Measurements from ENCODE around the gene ABT1. TPM values are rescaled to one million over a fixed set of nuclear protein-coding genes. Genes with fewer than 3 reads are reported as not detected.

Gene ABT1
- total RNA-seq, 1 donor from 2014 or later: 21.4 TPM

DNA sequence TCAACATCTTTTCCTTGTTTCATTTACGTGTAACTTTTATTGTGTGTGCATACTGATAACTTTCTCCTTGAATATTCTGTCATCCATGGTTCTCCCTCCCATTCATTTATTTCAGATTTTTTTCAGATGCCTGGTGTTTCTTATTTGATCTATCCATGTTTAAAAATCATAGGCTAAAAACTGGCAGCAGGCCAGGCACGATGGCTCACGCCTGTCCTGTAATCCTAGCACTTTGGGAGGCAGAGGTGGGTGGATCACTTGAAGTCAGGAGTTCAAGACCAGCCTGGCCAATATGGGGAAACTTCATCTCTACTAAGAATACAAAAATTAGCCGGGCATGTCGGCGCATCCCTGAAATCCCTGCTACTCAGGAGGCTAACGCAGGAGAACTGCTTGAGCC lies 31.1 kb downstream of the ABT1 start:
- Mint-ChIP-seq H3K27me3 (no peaks in the 10 kb centered on the region), H3K4me1 (ENCODE audit: unreplicated experiment) (no peaks in the 10 kb centered on the region), H3K9me3 (peaks cover 7% of the 10 kb centered on the region), H3K36me3 (no peaks in the 10 kb centered on the region), H3K27ac (no peak overlapping the region), H3K4me3 (no peak overlapping the region)
- DNase-seq (ENCODE audit: extremely low spot score, unreplicated experiment): no peak
- TF ChIP-seq, protein P1, sequence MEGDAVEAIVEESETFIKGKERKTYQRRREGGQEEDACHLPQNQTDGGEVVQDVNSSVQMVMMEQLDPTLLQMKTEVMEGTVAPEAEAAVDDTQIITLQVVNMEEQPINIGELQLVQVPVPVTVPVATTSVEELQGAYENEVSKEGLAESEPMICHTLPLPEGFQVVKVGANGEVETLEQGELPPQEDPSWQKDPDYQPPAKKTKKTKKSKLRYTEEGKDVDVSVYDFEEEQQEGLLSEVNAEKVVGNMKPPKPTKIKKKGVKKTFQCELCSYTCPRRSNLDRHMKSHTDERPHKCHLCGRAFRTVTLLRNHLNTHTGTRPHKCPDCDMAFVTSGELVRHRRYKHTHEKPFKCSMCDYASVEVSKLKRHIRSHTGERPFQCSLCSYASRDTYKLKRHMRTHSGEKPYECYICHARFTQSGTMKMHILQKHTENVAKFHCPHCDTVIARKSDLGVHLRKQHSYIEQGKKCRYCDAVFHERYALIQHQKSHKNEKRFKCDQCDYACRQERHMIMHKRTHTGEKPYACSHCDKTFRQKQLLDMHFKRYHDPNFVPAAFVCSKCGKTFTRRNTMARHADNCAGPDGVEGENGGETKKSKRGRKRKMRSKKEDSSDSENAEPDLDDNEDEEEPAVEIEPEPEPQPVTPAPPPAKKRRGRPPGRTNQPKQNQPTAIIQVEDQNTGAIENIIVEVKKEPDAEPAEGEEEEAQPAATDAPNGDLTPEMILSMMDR (conservative IDR thresholded peaks at IDR 0.05): no peak

DNA sequence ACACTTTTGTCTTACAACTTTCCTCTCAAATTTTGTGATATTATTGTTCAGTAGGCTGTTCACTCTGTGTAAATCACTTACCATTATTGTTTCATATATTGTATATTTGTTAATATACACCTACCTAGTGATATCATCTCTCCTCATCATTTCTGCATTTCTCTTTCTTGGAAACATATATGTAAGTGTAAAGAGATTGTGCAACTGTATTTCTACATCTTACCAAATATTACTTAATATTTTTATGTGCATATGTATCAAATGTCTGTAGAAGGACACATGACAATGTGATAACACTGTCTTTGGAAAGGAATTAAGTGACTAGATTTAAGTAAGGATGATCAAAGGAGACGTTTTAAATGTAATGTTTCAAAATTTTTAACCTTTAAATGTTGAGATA lies 32.6 kb downstream of the ABT1 start:
- Mint-ChIP-seq H3K9me3 (peaks cover 6% of the 10 kb centered on the region), H3K36me3 (peaks cover 11% of the 10 kb centered on the region)

DNA sequence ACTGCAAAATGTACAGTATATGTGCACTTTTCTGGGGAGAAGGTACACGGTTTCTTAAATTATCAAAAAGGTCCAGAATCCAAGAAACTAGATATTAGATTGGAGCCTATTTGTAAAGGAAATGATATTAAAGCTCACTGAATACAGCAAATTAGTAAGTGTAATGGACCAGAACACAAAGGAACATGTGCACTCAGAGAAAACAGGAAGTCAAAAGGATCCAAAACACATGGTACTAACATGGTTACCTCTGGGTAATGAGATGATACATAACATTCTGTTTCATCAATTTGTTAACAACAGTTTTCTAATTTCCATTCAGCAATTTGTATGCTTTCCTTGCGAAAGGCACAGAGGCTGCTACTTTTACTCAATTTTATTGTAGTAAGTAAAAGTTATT lies 44.1 kb downstream of the ABT1 start:
- TF ChIP-seq, protein P1 (conservative IDR thresholded peaks at IDR 0.05): no peak
- Mint-ChIP-seq H3K4me3 (no peak overlapping the region), H3K36me3 (peaks cover 65% of the 10 kb centered on the region), H3K27ac (no peak overlapping the region), H3K27me3 (no peaks in the 10 kb centered on the region), H3K4me1 (ENCODE audit: unreplicated experiment) (no peaks in the 10 kb centered on the region), H3K9me3 (peaks cover 19% of the 10 kb centered on the region)
- DNase-seq (ENCODE audit: extremely low spot score, unreplicated experiment): no peak

More for the DNA sequence above, 32.6 kb downstream of the ABT1 start:
- Mint-ChIP-seq H3K27me3 (no peaks in the 10 kb centered on the region), H3K4me3 (no peak overlapping the region), H3K27ac (no peak overlapping the region), H3K4me1 (ENCODE audit: unreplicated experiment) (no peaks in the 10 kb centered on the region)
- no peak for DNase-seq (ENCODE audit: extremely low spot score, unreplicated experiment)
- TF ChIP-seq, protein P1 (conservative IDR thresholded peaks at IDR 0.05): no peak

DNA sequence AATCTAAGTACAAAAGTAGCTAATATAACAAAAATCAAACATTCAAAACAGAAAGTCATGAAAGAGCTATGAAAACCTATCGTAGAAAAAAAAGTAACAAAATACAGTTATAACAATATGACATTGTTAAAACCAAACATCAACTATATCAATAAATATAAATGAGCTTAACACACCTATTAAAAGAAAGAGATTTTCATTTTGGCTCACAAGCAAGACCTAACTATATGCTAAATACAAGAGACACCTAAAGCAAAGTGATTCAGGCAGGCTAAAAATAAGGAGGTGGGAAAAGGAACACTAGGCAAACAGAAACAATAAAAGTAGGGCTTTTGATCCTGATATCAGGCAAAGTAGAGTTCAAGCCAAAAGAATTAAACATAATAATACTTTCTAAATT lies 49.3 kb downstream of the ABT1 start:
- Mint-ChIP-seq H3K4me3 (no peak overlapping the region), H3K9me3 (no peaks in the 10 kb centered on the region), H3K36me3 (peaks cover 68% of the 10 kb centered on the region), H3K27me3 (no peaks in the 10 kb centered on the region), H3K4me1 (ENCODE audit: unreplicated experiment) (no peaks in the 10 kb centered on the region), H3K27ac (no peak overlapping the region)
- no peak for DNase-seq (ENCODE audit: extremely low spot score, unreplicated experiment)
- TF ChIP-seq, protein P1 (conservative IDR thresholded peaks at IDR 0.05): no peak

Other genes starting within 250 kb of the ABT1 start
- gene BTN3A2, start 231.8 kb upstream of the ABT1 start, total RNA-seq (ENCODE audit: low replicate concordance): 13.1 and 16.4 TPM in 2 replicates
- gene BTN2A2, start 213.8 kb upstream of the ABT1 start, total RNA-seq (ENCODE audit: low replicate concordance): 8.7 and 21.6 TPM in 2 replicates
- 19.6 and 19.9 TPM in 2 replicates for gene BTN3A1, start 194.7 kb upstream of the ABT1 start, total RNA-seq (ENCODE audit: low replicate concordance)
- 3.8 and 8.7 TPM in 2 replicates for gene BTN3A3, start 156.4 kb upstream of the ABT1 start, total RNA-seq (ENCODE audit: low replicate concordance)
- gene BTN2A1, start 139.0 kb upstream of the ABT1 start, total RNA-seq (ENCODE audit: low replicate concordance): 18.6 and 23.8 TPM in 2 replicates
- 0.36 and 1.3 TPM in 2 replicates for gene BTN1A1, start 96.7 kb upstream of the ABT1 start, total RNA-seq (ENCODE audit: low replicate concordance)
- 31.7 and 37.6 TPM in 2 replicates for gene HMGN4, start 58.6 kb upstream of the ABT1 start, total RNA-seq (ENCODE audit: low replicate concordance)
- 31.9 and 40.2 TPM in 2 replicates for gene ZNF322, start 62.8 kb downstream of the ABT1 start, total RNA-seq (ENCODE audit: low replicate concordance)

All from type B pancreatic cell (in vitro differentiated cells).